HepG2 (cell line): ENCODE data around the gene WDR59. TPM values are rescaled to one million over a fixed set of nuclear protein-coding genes. Genes with fewer than 3 reads are reported as not detected.

Source experiments
- GATAD1 ChIP-seq: IDR thresholded peaks from 2 replicates; pipeline ENCODE4 v1.6.1; 2016; ENCODE audit warnings: missing genetic modification reagents, missing compliant biosample characterization
- MEIS2 ChIP-seq: sonication (generic); formaldehyde crosslinking; IDR thresholded peaks from 2 replicates; pipeline ENCODE4 v1.9.0; 2021; ENCODE audit warnings: mild to moderate bottlenecking, missing genetic modification reagents
- PRDM15 ChIP-seq: sonication (generic); formaldehyde crosslinking; IDR thresholded peaks from 2 replicates; pipeline ENCODE4 v1.4.0; 2020; ENCODE audit warnings: missing genetic modification reagents
- STAG1 ChIP-seq: sonication (generic); formaldehyde crosslinking; IDR thresholded peaks from 2 replicates; pipeline ENCODE4 v1.4.0; 2020; ENCODE audit warnings: missing genetic modification reagents
- TBX3 ChIP-seq: fragments of 450-650 bp; IDR thresholded peaks from 2 replicates; pipeline ENCODE4 v1.6.1; 2017; ENCODE audit warnings: antibody characterized with exemption, mild to moderate bottlenecking, inconsistent platforms, borderline replicate concordance
- TFDP2 ChIP-seq: sonication (generic); formaldehyde crosslinking; IDR thresholded peaks from 2 replicates; pipeline ENCODE4 v1.4.0; 2020; ENCODE audit warnings: missing genetic modification reagents
- TRIM24 ChIP-seq: sonication (generic); formaldehyde crosslinking; IDR thresholded peaks from 2 replicates; pipeline ENCODE4 v1.8.0; 2022; ENCODE audit warnings: mild to moderate bottlenecking, missing genetic modification reagents
- TSC22D2 ChIP-seq: sonication (generic); formaldehyde crosslinking; IDR thresholded peaks from 2 replicates; pipeline ENCODE4 v1.5.1; 2020; ENCODE audit warnings: missing genetic modification reagents, mild to moderate bottlenecking, borderline replicate concordance
- ZNF235 ChIP-seq: sonication (generic); formaldehyde crosslinking; IDR thresholded peaks from 2 replicates; pipeline ENCODE4 v1.8.1; 2023; ENCODE audit warnings: mild to moderate bottlenecking, missing genetic modification reagents, borderline replicate concordance
- ZNF24 ChIP-seq: fragments of 450-650 bp; IDR thresholded peaks from 2 replicates; pipeline ENCODE4 v1.6.1; 2017; ENCODE audit warnings: antibody characterized with exemption, mild to moderate bottlenecking
- ZNF264 ChIP-seq: sonication (generic); formaldehyde crosslinking; IDR thresholded peaks from 2 replicates; pipeline ENCODE4 v1.4.0; 2020; ENCODE audit warnings: missing genetic modification reagents
- ZNF281 ChIP-seq: sonication (generic); formaldehyde crosslinking; IDR thresholded peaks from 2 replicates; pipeline ENCODE4 v1.4.0; 2020; ENCODE audit warnings: missing genetic modification reagents, borderline replicate concordance
- ZNF292 ChIP-seq: sonication (generic); formaldehyde crosslinking; IDR thresholded peaks from 2 replicates; pipeline ENCODE4 v1.8.1; 2022; ENCODE audit warnings: mild to moderate bottlenecking, low read depth, missing genetic modification reagents, borderline replicate concordance
- ZNF44 ChIP-seq: sonication (generic); formaldehyde crosslinking; IDR thresholded peaks from 2 replicates; pipeline ENCODE4 v1.5.1; 2020; ENCODE audit warnings: mild to moderate bottlenecking, missing genetic modification reagents
- ZNF562 ChIP-seq: sonication (generic); formaldehyde crosslinking; IDR thresholded peaks from 2 replicates; pipeline ENCODE4 v1.8.0; 2022; ENCODE audit warnings: missing genetic modification reagents, borderline replicate concordance
- ZNF605 ChIP-seq: sonication (generic); formaldehyde crosslinking; IDR thresholded peaks from 2 replicates; pipeline ENCODE4 v1.8.0; 2022; ENCODE audit warnings: mild to moderate bottlenecking, missing genetic modification reagents
- ZNF749 ChIP-seq: sonication (generic); formaldehyde crosslinking; IDR thresholded peaks from 2 replicates; pipeline ENCODE4 v1.8.0; 2022; ENCODE audit warnings: mild to moderate bottlenecking, missing genetic modification reagents, moderate library complexity, borderline replicate concordance
- ZNF784 ChIP-seq: sonication (generic); formaldehyde crosslinking; IDR thresholded peaks from 2 replicates; pipeline ENCODE4 v1.5.1; 2020; ENCODE audit warnings: missing genetic modification reagents, mild to moderate bottlenecking, borderline replicate concordance
- ZSCAN12 ChIP-seq: sonication (generic); formaldehyde crosslinking; IDR thresholded peaks from 2 replicates; pipeline ENCODE4 v1.9.0; 2021; ENCODE audit warnings: mild to moderate bottlenecking, missing genetic modification reagents
- ZZZ3 ChIP-seq: sonication (generic); formaldehyde crosslinking; IDR thresholded peaks from 2 replicates; pipeline ENCODE4 v1.4.0; 2020; ENCODE audit warnings: missing genetic modification reagents, mild to moderate bottlenecking, borderline replicate concordance
- polyA plus RNA-seq, 8 experiments: library from polyadenylated mRNA; depleted of rRNA in 3 of 8; stranded (reverse) in 7 of 8; unstranded in 1 of 8; fragments of >200 nt; fragmentation: Illumina TruSeq in 4 of 8; extraction: Trizol in 4 of 8; gene quantifications; 2 replicates each; pipeline versions ENCODE4 v1.2.1 to v1.2.3, GENCODE V29; 2011 to 2016; ENCODE audit warnings: low read depth in 4 of 8, missing spikeins in 1 of 8, mixed read lengths in 1 of 8; ENCODE audit not compliant: insufficient read depth in 1 of 8
- total RNA-seq, 5 experiments: library from RNA; depleted of rRNA; stranded (reverse); fragments of >200 nt; fragmentation: Illumina TruSeq; extraction: Trizol; gene quantifications; 2 replicates each; pipeline ENCODE4 v1.2.3, GENCODE V29; 2016; ENCODE audit warnings: low read depth in 1 of 5

Gene WDR59
- total and polyA plus RNA-seq, 2 of the 13 experiments (the other 11 are each of a cell fraction or from before 2014, with no cell fraction given) = 65.2 to 306 TPM

GRCh38 chr16:74991593-74992403, 6.9 kb upstream of the WDR59 start (continued):
- TF ChIP-seq TSC22D2 (CRISPR knock-in tag) (0 out of 2 replicates have a peak, but pooled peaks have one; percentile 71), ZNF235 (CRISPR knock-in tag) (peak; percentile 22), ZNF749 (CRISPR knock-in tag) (no peak), ZNF784 (CRISPR knock-in tag) (0 out of 2 replicates have a peak, but pooled peaks have one; percentile 34), ZNF562 (CRISPR knock-in tag) (no peak), ZNF281 (CRISPR knock-in tag) (peak; percentile 20; the same call in 1 of the 2 replicates), ZNF264 (CRISPR knock-in tag) (peak; percentile 75), ZNF44 (CRISPR knock-in tag) (0 out of 2 replicates have a peak, but pooled peaks have one; percentile 11), TFDP2 (CRISPR knock-in tag) (peak; percentile 46; the same call in 1 of the 2 replicates), TRIM24 (no peak), ZNF605 (CRISPR knock-in tag) (peak; percentile 78), ZSCAN12 (CRISPR knock-in tag) (0 out of 2 replicates have a peak, but pooled peaks have one; percentile 72), MEIS2 (CRISPR knock-in tag) (peak; percentile 80), TBX3 (peak; percentile 38; the same call in 1 of the 2 replicates), ZZZ3 (no peak), PRDM15 (no peak), STAG1 (no peak; the same call in 1 of the 2 replicates), ZNF292 (peak; percentile 77), GATAD1 (no peak), ZNF24 (no peak)
